Pancreas (tissue), 10 donors: ENCODE measurements around the gene PAX9. TPM values are rescaled to one million over a fixed set of nuclear protein-coding genes. Genes with fewer than 3 reads are reported as not detected.
A peak's percentile ranks its signal among the peaks of the same experiment; 100 is the strongest.

Source experiments
- ATAC-seq, 4 donors: fragments of 200-7000 bp; cut with Tn5 transposase; one replicate each; pipeline versions ENCODE4 v1.8.0 to v1.9.1; 2020; ENCODE audit warnings: mild to moderate bottlenecking in 4 of 4, moderate library complexity in 4 of 4
- DNase-seq, 6 donors: peaks; one replicate each; pipeline ENCODE4 v3.0.0-alpha.2; 2020
- FAIRE-seq: peaks from 2 replicates; lab custom pipeline; 2012; peaks lifted over from hg19 to GRCh38; lab: Jason Lieb, UNC
- H3K27ac ChIP-seq, 4 donors: fragments of 200-600 bp; sonication (generic); 1 replicate in 3 of 4; 2 replicates in 1 of 4; pipeline versions ENCODE4 v1.5.0 to v1.8.0; 2020
- H3K27me3 ChIP-seq, 4 donors: fragments of 200-600 bp; one replicate each; pipeline ENCODE4 v1.8.0; 2021
- H3K36me3 ChIP-seq, 3 donors: fragments of 200-600 bp; sonication (generic) in 1 of 3; one replicate each; pipeline versions ENCODE4 v1.5.0 to v1.8.0; 2020 to 2021
- H3K4me1 ChIP-seq, 3 donors: fragments of 200-600 bp; one replicate each; pipeline ENCODE4 v1.8.0; 2021
- H3K4me3 ChIP-seq, 4 donors: fragments of 200-600 bp; sonication (generic) in 2 of 4; one replicate each; pipeline versions ENCODE4 v1.5.0 to v1.8.0; 2020 to 2021
- H3K9me3 ChIP-seq, 4 donors: fragments of 200-600 bp; one replicate each; pipeline ENCODE4 v1.8.0; 2021
- CTCF ChIP-seq, 4 donors: fragments of 200-600 bp; sonication (generic) in 3 of 4; IDR thresholded peaks; one replicate each; pipeline versions ENCODE4 v1.5.0 to v1.8.0; 2021; ENCODE audit warnings: antibody characterized with exemption in 4 of 4
- WGBS, 2 donors: extraction: QIAGEN DNeasy Blood & Tissue Kit; methylation state at CpG; one replicate each; pipeline ENCODE4 v1.1.7; 2013; 5-methylcytosine and 5-hydroxymethylcytosine counted together
- intact Hi-C, 3 donors: fragments of 100-400 bp; cut with DNase I; formaldehyde crosslinking; loops; one replicate each; pipeline versions ENCODE4 v1.11.1 to v1.14.2; 2022
- polyA plus RNA-seq, 2 donors: library from polyadenylated mRNA; stranded (reverse); fragments of 200-250 nt; gene quantifications; one replicate each; pipeline ENCODE4 v1.2.3, GENCODE V29; 2013
- total RNA-seq, 6 donors: library from RNA; stranded (reverse); fragmentation: NEBNext Ultra II Directional in 4 of 6; extraction: Animal tissue kit (Norgen Biotek cat#: 25700) in 4 of 6; gene quantifications; one replicate each; pipeline versions ENCODE4 v1.2.1 to v1.2.4, GENCODE V29; 2021 to 2023
- donor health status: healthy with polysubstance abuse.
- donor health status: DM: no; HTN: no; CAD: no; lungs with moderate emphysema.
- donor health status: DM: no; HTN: no; CAD: no.
- donor health status: control.
- donor health status: control.
- donor health status: Bipolar disorder and iron deficiency.
- donor health status: DM: yes; HTN: yes; CAD: no.
- donor health status: DM: no; HTN: no; CAD: no.
- donor health status: DM: no; HTN: no; CAD: no.
- donor health status: DM: yes; HTN: yes; CAD: no.

Gene PAX9
- total and polyA plus RNA-seq, 8 donors: 0.04 to 0.23 (median 0.16) TPM; not detected in 4

GRCh38 chr14:36662258-36662542 lies 540 bp downstream of the PAX9 start:
- no peak for FAIRE-seq
- WGBS, 2 donors: 3 to 4% methylated on average over 11 of the region's 11 CpGs
- H3K9me3 ChIP-seq: no peaks in the 10 kb centered on the region
- peak overlapping the region in 3 of 4 donors; percentile 17 to 52 (median 35) for H3K4me3 ChIP-seq
- no peak for DNase-seq
- H3K36me3 ChIP-seq: no peaks in the 10 kb centered on the region
- no peak overlapping the region for H3K27ac ChIP-seq
- intact Hi-C loops: no loop called here
- TF ChIP-seq CTCF (IDR thresholded peaks at IDR 0.05): no peak
- no peak for ATAC-seq
- peaks cover 4 to 75% (median 18%) of the 10 kb centered on the region in 4 donors for H3K27me3 ChIP-seq
- H3K4me1 ChIP-seq: peaks cover 7 to 23% (median 16%) of the 10 kb centered on the region in 3 donors

GRCh38 chr14:36662543-36663403 lies 1.1 kb downstream of the PAX9 start:
- no peak for FAIRE-seq
- peaks cover 4 to 75% (median 22%) of the 10 kb centered on the region in 4 donors for H3K27me3 ChIP-seq
- ATAC-seq: peak in 3 of 4 donors; percentile 3 to 48 (median 6)
- peak in 4 of 6 donors; percentile 15 to 76 (median 46) for DNase-seq
- H3K36me3 ChIP-seq: no peaks in the 10 kb centered on the region
- peak overlapping the region in 2 of 4 donors; percentile 35 to 52 for H3K4me3 ChIP-seq
- no peaks in the 10 kb centered on the region for H3K9me3 ChIP-seq
- intact Hi-C loops: no loop called here
- TF ChIP-seq CTCF (IDR thresholded peaks at IDR 0.05): no peak
- peaks cover 7 to 20% (median 16%) of the 10 kb centered on the region in 3 donors for H3K4me1 ChIP-seq
- 3 to 4% methylated on average over 60 to 71 of the region's 71 CpGs for WGBS, 2 donors
- H3K27ac ChIP-seq: no peak overlapping the region

GRCh38 chr14:36663404-36664321 lies 2.0 kb downstream of the PAX9 start:
- Histone ChIP-seq H3K4me1 (peaks cover 7 to 16% (median 11%) of the 10 kb centered on the region in 3 donors), H3K9me3 (no peaks in the 10 kb centered on the region), H3K27ac (no peak overlapping the region), H3K27me3 (peaks cover 13 to 75% (median 28%) of the 10 kb centered on the region in 4 donors), H3K36me3 (no peaks in the 10 kb centered on the region), H3K4me3 (peak overlapping the region in 1 of 4 donors; percentile 52)
- DNase-seq: peak in 1 of 6 donors; percentile 28
- TF ChIP-seq CTCF (IDR thresholded peaks at IDR 0.05): no peak
- FAIRE-seq: no peak
- WGBS, 2 donors: 5 to 6% methylated on average over 35 to 39 of the region's 39 CpGs
- no peak for ATAC-seq
- intact Hi-C loops: no loop called here

- peaks cover 21 to 75% (median 32%) of the 10 kb centered on the region in 4 donors for H3K27me3 ChIP-seq
- H3K9me3 ChIP-seq: no peaks in the 10 kb centered on the region
- 8 to 11% methylated on average over 9 of the region's 9 CpGs for WGBS, 2 donors
- H3K36me3 ChIP-seq: no peaks in the 10 kb centered on the region
- FAIRE-seq (no peak), ATAC-seq (no peak), DNase-seq (no peak)
- peaks cover 7 to 16% (median 9%) of the 10 kb centered on the region in 3 donors for H3K4me1 ChIP-seq
- H3K27ac ChIP-seq: no peak overlapping the region
- TF ChIP-seq CTCF (IDR thresholded peaks at IDR 0.05): no peak
- H3K4me3 ChIP-seq: no peak overlapping the region
- intact Hi-C loops: no loop called here
These were observed 2.9 kb downstream of the PAX9 start for GRCh38 chr14:36664322-36665193.
